ENCODE results near the gene DNAJB11. TPM values are rescaled to one million over a fixed set of nuclear protein-coding genes. Genes with fewer than 3 reads are reported as not detected.

Gene DNAJB11
- total and polyA plus RNA-seq, 2 of the 4 experiments (the other 2 are of a cell fraction): 27.4 to 48.6 TPM

DNA sequence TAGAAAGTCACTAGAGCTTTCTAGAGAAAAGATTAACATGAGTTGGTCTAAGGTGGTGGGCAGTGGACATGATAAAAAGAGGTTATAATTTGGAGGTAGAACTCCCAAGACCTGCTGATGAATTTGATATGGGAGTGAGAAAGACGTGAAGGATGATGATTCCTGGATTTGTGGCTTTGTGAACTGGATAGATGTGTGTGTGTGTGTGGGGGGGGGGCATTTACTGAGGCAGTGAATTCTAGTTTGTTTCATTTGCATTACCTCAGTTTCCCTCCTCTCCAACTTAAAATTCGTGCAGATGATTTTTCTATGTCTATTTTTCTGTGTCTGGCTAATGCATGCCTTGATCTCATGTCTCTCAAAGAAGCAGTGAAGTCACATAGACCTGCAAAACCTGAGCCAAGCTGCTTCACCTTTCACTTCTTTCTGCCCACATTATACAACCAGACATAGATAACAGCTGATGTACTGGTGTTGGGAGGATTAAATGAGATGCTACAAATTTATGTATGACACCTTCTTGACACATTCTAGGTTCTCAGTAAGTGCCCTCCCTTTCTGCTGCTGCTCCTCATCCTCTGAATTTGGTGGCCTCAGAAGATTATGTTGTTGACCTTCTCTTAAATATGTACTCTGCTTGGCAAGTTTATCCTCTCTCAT, 52.3 kb downstream of the DNAJB11 start:
- peaks cover 8% of the 10 kb centered on the region for H3K27me3 ChIP-seq (ENCODE audit: control insufficient read depth, insufficient read depth, low read length)
- H3K9me3 ChIP-seq (ENCODE audit: control insufficient read depth, insufficient read depth, low read length): no peaks in the 10 kb centered on the region
- no peak overlapping the region for H2AFZ ChIP-seq (replicated peaks; ENCODE audit: low read length, poor library complexity)
- no peak overlapping the region for H2BK15ac ChIP-seq (ENCODE audit: low read depth, low read length)
- DNase-seq (no peak), ATAC-seq (ENCODE audit: low read depth) (no peak)
- no peak overlapping the region for H3K18ac ChIP-seq (ENCODE audit: low read depth, low read length)
- no peak overlapping the region for H3K56ac ChIP-seq (ENCODE audit: extremely low read depth, insufficient read depth, low read length)
- H4K91ac ChIP-seq (ENCODE audit: insufficient read depth, low read depth, low read length): no peak overlapping the region
- no peak overlapping the region for H2BK5ac ChIP-seq (ENCODE audit: low read depth, low read length, poor library complexity, severe bottlenecking)
- dilution Hi-C loops (cut with HindIII; ENCODE audit: low sequenced_read_pairs, unreplicated experiment) (no loop called here), intact Hi-C loops (cut with micrococcal nuclease) (no loop called here), in situ Hi-C loops (cut with MboI; ENCODE audit: low sequenced_read_pairs) (no loop called here)
- H2BK120ac ChIP-seq (ENCODE audit: low read depth, low read length): no peak overlapping the region
- no peak overlapping the region for H3K23ac ChIP-seq (ENCODE audit: low read depth, low read length)
- H3K4me2 ChIP-seq (ENCODE audit: low read depth, low read length): no peak overlapping the region
- BruUV-seq (replicated peaks): no TSS peak
- H4K8ac ChIP-seq (ENCODE audit: low read depth in 2 of 2, low read length in 2 of 2): no peak overlapping the region
- TF ChIP-seq POLR2A (IDR thresholded peaks at IDR 0.05; ENCODE audit: low read depth, low read length) (no peak), MXI1 (IDR thresholded peaks at IDR 0.05; ENCODE audit: borderline replicate concordance, low read depth, low read length) (no peak), RCOR1 (IDR thresholded peaks at IDR 0.05; ENCODE audit: insufficient replicate concordance, low read length) (no peak), BHLHE40 (IDR thresholded peaks at IDR 0.05; ENCODE audit: low read depth, low read length) (no peak), ELK1 (IDR thresholded peaks at IDR 0.05; ENCODE audit: borderline replicate concordance, low read depth, low read length) (no peak), RFX5 (IDR thresholded peaks at IDR 0.05; ENCODE audit: low read depth, low read length) (no peak), NFE2L2 (IDR thresholded peaks at IDR 0.05; ENCODE audit: low read depth, low read length) (no peak), CHD1 (IDR thresholded peaks at IDR 0.05; ENCODE audit: low read depth, low read length) (no peak), FOS (IDR thresholded peaks at IDR 0.05; ENCODE audit: low read depth, low read length) (no peak), MAFK (IDR thresholded peaks at IDR 0.05; ENCODE audit: low read depth, low read length) (no peak), CEBPB (IDR thresholded peaks at IDR 0.05; ENCODE audit: low read depth, low read length) (no peak)
- TF ChIP-seq, protein P1, sequence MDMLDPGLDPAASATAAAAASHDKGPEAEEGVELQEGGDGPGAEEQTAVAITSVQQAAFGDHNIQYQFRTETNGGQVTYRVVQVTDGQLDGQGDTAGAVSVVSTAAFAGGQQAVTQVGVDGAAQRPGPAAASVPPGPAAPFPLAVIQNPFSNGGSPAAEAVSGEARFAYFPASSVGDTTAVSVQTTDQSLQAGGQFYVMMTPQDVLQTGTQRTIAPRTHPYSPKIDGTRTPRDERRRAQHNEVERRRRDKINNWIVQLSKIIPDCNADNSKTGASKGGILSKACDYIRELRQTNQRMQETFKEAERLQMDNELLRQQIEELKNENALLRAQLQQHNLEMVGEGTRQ (IDR thresholded peaks at IDR 0.05; ENCODE audit: low read depth, low read length): no peak
- no peak overlapping the region for H3K9ac ChIP-seq (ENCODE audit: low read depth, low read length)
- ChIA-PET CTCF (interaction anchor here (0.7 kb wide), 1 partner anchor 529 kb away, joined by 5 read pairs; no protein-coding TSS in a partner anchor), POLR2A (ENCODE audit: unreplicated experiment) (no interaction called here)
- no peak overlapping the region for H3K27ac ChIP-seq (ENCODE audit: insufficient read depth, low read length)
- H3K4me3 ChIP-seq (ENCODE audit: insufficient read depth, low read depth, low read length): no peak overlapping the region
- no peak overlapping the region for H2AK9ac ChIP-seq (replicated peaks; ENCODE audit: low read depth, low read length, poor library complexity)
- no peak overlapping the region for H3K4ac ChIP-seq (ENCODE audit: low read depth, low read length)
- no peaks in the 10 kb centered on the region for H3K36me3 ChIP-seq (ENCODE audit: control insufficient read depth, insufficient read depth, low read length)
- H2BK20ac ChIP-seq (ENCODE audit: low read depth, low read length): no peak overlapping the region
- no peaks in the 10 kb centered on the region for H3K4me1 ChIP-seq (ENCODE audit: control insufficient read depth, insufficient read depth, low read length)
- H4K5ac ChIP-seq (ENCODE audit: low read depth, low read length): no peak overlapping the region
- no CpG with 5 or more reads among the region's 2 CpGs for WGBS, 2 experiments (ENCODE audit: extremely low coverage in 2 of 2, insufficient read length in 1 of 2)
- H4K20me1 ChIP-seq (ENCODE audit: insufficient read depth, low read length): no peaks in the 10 kb centered on the region
- H3K14ac ChIP-seq (replicated peaks; ENCODE audit: low read depth, low read length): no peak overlapping the region
- H3K9me1 ChIP-seq (ENCODE audit: insufficient read depth, low read length): no peaks in the 10 kb centered on the region
- no peaks in the 10 kb centered on the region for H3K79me1 ChIP-seq (ENCODE audit: low read depth in 1 of 2, low read length in 2 of 2)
- no peak overlapping the region for H2AK5ac ChIP-seq (ENCODE audit: low read depth, low read length)

All from IMR-90 (cell line).